Right hindlimb (tissue), 1 donor: Measurements from ENCODE around the gene CACNG5.

Experiments
- DNase-seq: peaks from one replicate; pipeline ENCODE4 v3.0.0-alpha.2; 2018

CACNG5 gene

GRCh38 chr17:66909804-66910373 lies 75.0 kb downstream of the CACNG5 start:
- no peak for DNase-seq

GRCh38 chr17:66910651-66911285 lies 75.9 kb downstream of the CACNG5 start:
- DNase-seq: no peak

GRCh38 chr17:66915204-66915611 lies 80.3 kb downstream of the CACNG5 start:
- no peak for DNase-seq

GRCh38 chr17:66915792-66916191 lies 80.9 kb downstream of the CACNG5 start:
- no peak for DNase-seq

- no peak for DNase-seq
Observed at GRCh38 chr17:66916946-66917345, 82.0 kb downstream of the CACNG5 start.

GRCh38 chr17:66918896-66919295 lies 84.0 kb downstream of the CACNG5 start:
- DNase-seq: no peak

GRCh38 chr17:66920435-66920834 lies 85.5 kb downstream of the CACNG5 start:
- DNase-seq: no peak

GRCh38 chr17:66920950-66921349 lies 86.0 kb downstream of the CACNG5 start:
- no peak for DNase-seq

GRCh38 chr17:66923886-66924285 lies 89.0 kb downstream of the CACNG5 start:
- DNase-seq: no peak

- no peak for DNase-seq
Observed at GRCh38 chr17:66925811-66926500, 91.0 kb downstream of the CACNG5 start.

- DNase-seq: no peak
Observed at GRCh38 chr17:66928949-66929348, 94.0 kb downstream of the CACNG5 start.

- DNase-seq: no peak
Observed at GRCh38 chr17:66929591-66929990, 94.7 kb downstream of the CACNG5 start.

- no peak for DNase-seq
Observed at GRCh38 chr17:66930933-66931332, 96.0 kb downstream of the CACNG5 start.

- no peak for DNase-seq
Observed at GRCh38 chr17:66932311-66932710, 97.4 kb downstream of the CACNG5 start.

GRCh38 chr17:66934040-66934439 lies 99.1 kb downstream of the CACNG5 start:
- DNase-seq: no peak
